ENCODE measurements around the gene TUBB6. TPM values are rescaled to one million over a fixed set of nuclear protein-coding genes. Genes with fewer than 3 reads are reported as not detected.

The TUBB6 gene
- total RNA-seq, 2 donors from 2014 or later = 3.7 to 7.3 TPM

Other genes starting within 250 kb of the TUBB6 start
- not detected for gene ANKRD62, start 214.4 kb upstream of the TUBB6 start, total RNA-seq
- gene CIDEA, start 53.9 kb upstream of the TUBB6 start, total RNA-seq = not detected
- 10 to 100 TPM; 45.1 to 74.1 TPM for gene AFG3L2, start 69.0 kb downstream of the TUBB6 start, total RNA-seq
- gene PRELID3A, start 99.7 kb downstream of the TUBB6 start, total RNA-seq = 1 to 10 TPM in 1 of 2 donors, under 1 TPM in 1; 0.78 to 3.2 TPM

All from natural killer cell treated with Interleukin-12 subunit alpha and Interleukin-12 subunit beta and Interleukin-15 and Interleukin-18, amount 100 ng/mL, for 72 hours (primary cell).